Mononuclear cell (primary cell): ENCODE results near the gene MIER1. TPM values are rescaled to one million over a fixed set of nuclear protein-coding genes. Genes with fewer than 3 reads are reported as not detected.

Experiments
- total RNA-seq: library from RNA; depleted of rRNA; stranded (reverse); fragments of >200 nt; gene quantifications from one replicate; pipeline ENCODE4 v1.2.3, GENCODE V29; 2012

The MIER1 gene
- total RNA-seq, 1 donor, result 120 TPM

Other genes with a start within 250 kb of the MIER1 start
- gene DYNLT5, start 172.5 kb upstream of the MIER1 start, total RNA-seq, result 0.10 TPM
- not detected for gene INSL5, start 123.7 kb upstream of the MIER1 start, total RNA-seq
- 8.2 TPM for gene DNAI4, start 134 bp upstream of the MIER1 start, total RNA-seq
- 13.6 TPM for gene SLC35D1, start 129.2 kb downstream of the MIER1 start, total RNA-seq
- gene C1orf141, start 210.0 kb downstream of the MIER1 start, total RNA-seq, result under 0.01 TPM
- 0.10 TPM for gene IL23R, start 241.5 kb downstream of the MIER1 start, total RNA-seq